Cardiac septum (tissue), 1 donor: Measurements from ENCODE around the gene PTER. TPM values are rescaled to one million over a fixed set of nuclear protein-coding genes. Genes with fewer than 3 reads are reported as not detected.

Experiments used
- DNase-seq: peaks from one replicate; pipeline ENCODE4 v3.0.0-alpha.2; 2020; ENCODE audit warnings: low spot score
- intact Hi-C: fragments of 100-400 bp; cut with DNase I; formaldehyde crosslinking; loops from one replicate; pipeline ENCODE4 v1.14.0; 2022
- total RNA-seq: library from RNA; stranded (reverse); fragmentation: NEBNext Ultra II Directional; extraction: Animal tissue kit (Norgen Biotek cat#: 25700); gene quantifications from one replicate; pipeline ENCODE4 v1.2.1, GENCODE V29; 2021
- donor health status: DM: no; HTN: no; CAD: no.

PTER gene
- total RNA-seq, 1 donor from 2014 or later: 6.0 TPM

GRCh38 chr10:16458166-16458955, 21.6 kb downstream of the PTER start:
- no peak for DNase-seq
- intact Hi-C loops: no loop called here

GRCh38 chr10:16459423-16459939, 22.7 kb downstream of the PTER start:
- no peak for DNase-seq
- intact Hi-C loops: no loop called here

- intact Hi-C loops: no loop called here
- no peak for DNase-seq
Measured at GRCh38 chr10:16466001-16466400, 29.2 kb downstream of the PTER start.

- no peak for DNase-seq
- intact Hi-C loops: no loop called here
Measured at GRCh38 chr10:16470747-16471146, 33.9 kb downstream of the PTER start.

GRCh38 chr10:16472828-16473227, 36.0 kb downstream of the PTER start:
- DNase-seq: no peak
- intact Hi-C loops: no loop called here

- intact Hi-C loops: no loop called here
Measured at GRCh38 chr10:16477757-16478156, 40.9 kb downstream of the PTER start.

GRCh38 chr10:16478801-16479200, 42.0 kb downstream of the PTER start:
- intact Hi-C loops: no loop called here
- no peak for DNase-seq

More at GRCh38 chr10:16477757-16478156, 40.9 kb downstream of the PTER start:
- no peak for DNase-seq

- intact Hi-C loops: no loop called here
- no peak for DNase-seq
Measured at GRCh38 chr10:16481052-16481728, 44.4 kb downstream of the PTER start.

- intact Hi-C loops: no loop called here
- DNase-seq: no peak
Measured at GRCh38 chr10:16483241-16483917, 46.6 kb downstream of the PTER start.

- intact Hi-C loops: no loop called here
- DNase-seq: no peak
Measured at GRCh38 chr10:16490511-16490910, 53.7 kb downstream of the PTER start.

- intact Hi-C loops: no loop called here
- no peak for DNase-seq
Measured at GRCh38 chr10:16491933-16492332, 55.1 kb downstream of the PTER start.

GRCh38 chr10:16493884-16494536, 57.2 kb downstream of the PTER start:
- intact Hi-C loops: no loop called here
- no peak for DNase-seq

- DNase-seq: no peak
- intact Hi-C loops: no loop called here
Measured at GRCh38 chr10:16497911-16498310, 61.1 kb downstream of the PTER start.

GRCh38 chr10:16505161-16505560, 68.4 kb downstream of the PTER start:
- intact Hi-C loops: no loop called here
- no peak for DNase-seq

- intact Hi-C loops: no loop called here
- no peak for DNase-seq
Measured at GRCh38 chr10:16509996-16510395, 73.2 kb downstream of the PTER start.

- no peak for DNase-seq
- intact Hi-C loops: no loop called here
Measured at GRCh38 chr10:16510843-16511242, 74.0 kb downstream of the PTER start.

GRCh38 chr10:16518822-16519221, 82.0 kb downstream of the PTER start:
- intact Hi-C loops: no loop called here

GRCh38 chr10:16519250-16519907, 82.6 kb downstream of the PTER start:
- no peak for DNase-seq
- intact Hi-C loops: no loop called here

More at GRCh38 chr10:16518822-16519221, 82.0 kb downstream of the PTER start:
- no peak for DNase-seq
